ENCODE measurements around the gene FOXN4. TPM values are rescaled to one million over a fixed set of nuclear protein-coding genes. Genes with fewer than 3 reads are reported as not detected.

The FOXN4 gene
- total RNA-seq, 1 experiment from 2014 or later = 0.52 TPM

GRCh38 chr12:109250523-109250922 is 58.6 kb downstream of the FOXN4 start (continued):
- no peak for TF ChIP-seq ZBTB33 (IDR thresholded peaks at IDR 0.05; ENCODE audit: extremely low read depth, insufficient replicate concordance, low read length)
- no peak for TF ChIP-seq POLR2AphosphoS5 (IDR thresholded peaks at IDR 0.05; ENCODE audit: low read depth, low read length)
- TF ChIP-seq CEBPB (IDR thresholded peaks at IDR 0.05; ENCODE audit: low read depth) = no peak
- no peak for TF ChIP-seq ELF1 (IDR thresholded peaks at IDR 0.05; ENCODE audit: borderline replicate concordance, low read depth)
- no peak for TF ChIP-seq SRF (IDR thresholded peaks at IDR 0.05; ENCODE audit: low read depth)

DNA sequence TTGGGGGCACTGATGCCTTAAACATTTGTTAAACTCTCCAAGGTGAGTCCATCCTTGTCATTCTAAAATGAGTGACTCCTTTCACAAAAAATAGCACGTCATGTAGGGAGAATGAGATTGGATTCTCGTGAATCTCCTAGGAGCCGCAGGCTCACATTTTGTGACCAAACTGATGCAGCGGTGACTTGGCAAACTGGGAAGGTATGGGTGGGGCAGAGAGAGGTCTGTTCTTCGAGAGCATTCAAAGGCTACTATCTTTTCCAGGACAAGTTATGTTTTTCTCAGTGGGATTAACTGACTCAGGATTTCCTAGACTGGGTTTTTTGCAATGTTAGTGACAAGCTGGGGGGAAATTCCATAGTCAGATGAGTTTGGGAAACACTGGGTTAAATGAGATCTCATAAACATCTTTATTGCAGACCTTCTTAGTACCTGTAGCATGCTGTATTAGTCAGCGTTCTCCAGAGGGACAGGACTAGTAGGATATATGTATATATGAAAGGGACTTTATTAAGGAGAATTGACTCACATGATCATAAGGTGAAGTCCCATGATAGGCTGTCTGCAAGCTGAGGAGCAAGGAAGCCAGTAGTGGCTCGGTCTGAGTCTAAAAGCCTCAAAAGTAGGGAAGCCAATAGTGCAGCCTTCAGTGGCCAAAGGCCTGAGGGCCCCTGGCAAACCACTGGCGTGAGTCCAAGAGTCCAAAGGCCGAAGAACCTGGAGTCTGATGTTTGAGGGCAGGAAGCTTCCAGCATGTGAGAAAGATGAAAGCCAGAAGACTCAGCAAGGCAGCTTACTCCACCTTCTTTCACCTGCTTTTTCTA is 61.0 kb downstream of the FOXN4 start:
- TF ChIP-seq EZH2phosphoT487 (IDR thresholded peaks at IDR 0.05; ENCODE audit: borderline replicate concordance) (no peak), POLR2AphosphoS5 (IDR thresholded peaks at IDR 0.05; ENCODE audit: low read depth, low read length) (no peak), EGR1 (IDR thresholded peaks at IDR 0.05; ENCODE audit: low read depth) (no peak), EZH2 (IDR thresholded peaks at IDR 0.05) (no peak), CEBPB (IDR thresholded peaks at IDR 0.05; ENCODE audit: low read depth) (no peak), JUND (IDR thresholded peaks at IDR 0.05) (no peak), CBX3 (IDR thresholded peaks at IDR 0.05; ENCODE audit: low read depth) (no peak)
- TF ChIP-seq, protein P1, sequence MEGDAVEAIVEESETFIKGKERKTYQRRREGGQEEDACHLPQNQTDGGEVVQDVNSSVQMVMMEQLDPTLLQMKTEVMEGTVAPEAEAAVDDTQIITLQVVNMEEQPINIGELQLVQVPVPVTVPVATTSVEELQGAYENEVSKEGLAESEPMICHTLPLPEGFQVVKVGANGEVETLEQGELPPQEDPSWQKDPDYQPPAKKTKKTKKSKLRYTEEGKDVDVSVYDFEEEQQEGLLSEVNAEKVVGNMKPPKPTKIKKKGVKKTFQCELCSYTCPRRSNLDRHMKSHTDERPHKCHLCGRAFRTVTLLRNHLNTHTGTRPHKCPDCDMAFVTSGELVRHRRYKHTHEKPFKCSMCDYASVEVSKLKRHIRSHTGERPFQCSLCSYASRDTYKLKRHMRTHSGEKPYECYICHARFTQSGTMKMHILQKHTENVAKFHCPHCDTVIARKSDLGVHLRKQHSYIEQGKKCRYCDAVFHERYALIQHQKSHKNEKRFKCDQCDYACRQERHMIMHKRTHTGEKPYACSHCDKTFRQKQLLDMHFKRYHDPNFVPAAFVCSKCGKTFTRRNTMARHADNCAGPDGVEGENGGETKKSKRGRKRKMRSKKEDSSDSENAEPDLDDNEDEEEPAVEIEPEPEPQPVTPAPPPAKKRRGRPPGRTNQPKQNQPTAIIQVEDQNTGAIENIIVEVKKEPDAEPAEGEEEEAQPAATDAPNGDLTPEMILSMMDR (IDR thresholded peaks at IDR 0.05 in 2 of 3, conservative IDR thresholded peaks at IDR 0.05 in 1 of 3; ENCODE audit: borderline replicate concordance in 1 of 3, insufficient read depth in 1 of 3, low read depth in 2 of 3, low read length in 2 of 3) = no peak
- Histone ChIP-seq H3K79me2 (ENCODE audit: insufficient read depth, low read length) (no peaks in the 10 kb centered on the region), H2AFZ (ENCODE audit: low read depth, low read length, poor library complexity, severe bottlenecking) (no peak overlapping the region), H3K36me3 (ENCODE audit: control insufficient read depth in 1 of 2, insufficient read depth in 2 of 2, low read length in 2 of 2) (no peaks in the 10 kb centered on the region), H4K20me1 (ENCODE audit: insufficient read depth) (no peaks in the 10 kb centered on the region), H3K9me3 (ENCODE audit: control insufficient read depth in 1 of 2, insufficient read depth in 1 of 2, low read depth in 1 of 2, low read length in 2 of 2) (no peaks in the 10 kb centered on the region), H3K27ac (ENCODE audit: low read depth, low read length) (no peak overlapping the region), H3K4me2 (ENCODE audit: low read length) (no peak overlapping the region), H3K4me3 (replicated peaks in 1 of 2; ENCODE audit: low read depth in 1 of 2, low read length in 2 of 2) (no peak overlapping the region), H3K9me2 (ENCODE audit: insufficient read depth) (no peaks in the 10 kb centered on the region), H3K27me3 (ENCODE audit: insufficient read depth, low read length) (no peaks in the 10 kb centered on the region), H3K4me1 (ENCODE audit: control insufficient read depth in 1 of 2, insufficient read depth in 2 of 2, low read length in 2 of 2) (peaks cover 0 to 8% of the 10 kb centered on the region in 2 experiments; a peak in 3 of 4 replicates), H3K9ac (ENCODE audit: low read length) (no peak overlapping the region)
- DNase-seq (ENCODE audit: low read depth, low spot score) (no peak), ATAC-seq (no peak)
- BruUV-seq (replicated peaks) = no TSS peak
- ChIA-PET RAD21 (ENCODE audit: low non-redundant PET in 1 of 2, low total read pairs in 2 of 2, uncharacterized antibody in 2 of 2, unreplicated experiment in 2 of 2) (no interaction called here), CTCF (interaction anchor here (0.5 kb wide), 1 partner anchor 29 kb away, joined by 3 read pairs; no protein-coding TSS in a partner anchor), POLR2A (no interaction called here)
- intact Hi-C loops (cut with micrococcal nuclease) = no loop called here

All from HCT116 (cell line).